GM23338 (cell line): Measurements from ENCODE around the gene PTPRN2. TPM values are rescaled to one million over a fixed set of nuclear protein-coding genes. Genes with fewer than 3 reads are reported as not detected.

Experiments
- ATAC-seq: fragments of 200-7000 bp; cut with Tn5 transposase; 3 replicates; pipeline ENCODE4 v1.9.1; 2020
- DNase-seq: peaks from one replicate; pipeline ENCODE4 v3.0.0-alpha.2; 2015; ENCODE audit warnings: low spot score
- H2AFZ ChIP-seq: fragments of 200-600 bp; sonication (generic); 2 replicates; pipeline ENCODE4 v1.8.0; 2016; ENCODE audit warnings: antibody characterized with exemption, mild to moderate bottlenecking, moderate library complexity
- H3F3A ChIP-seq: fragments of 200-600 bp; sonication (generic); replicated peaks from 2 replicates; pipeline ENCODE4 v1.8.0; 2017; ENCODE audit warnings: antibody characterized with exemption, mixed run types, low read depth
- H3K27ac ChIP-seq: fragments of 200-600 bp; sonication (generic); 2 replicates; pipeline ENCODE4 v1.6.1; 2016; ENCODE audit warnings: low read depth
- H3K27me3 ChIP-seq: fragments of 200-600 bp; sonication (generic); 2 replicates; pipeline ENCODE4 v1.8.0; 2016; ENCODE audit warnings: mild to moderate bottlenecking, mixed run types, moderate library complexity; ENCODE audit not compliant: insufficient read depth
- H3K36me3 ChIP-seq: fragments of 200-600 bp; sonication (generic); 2 replicates; pipeline ENCODE4 v1.8.0; 2016; ENCODE audit warnings: mild to moderate bottlenecking; ENCODE audit not compliant: insufficient read depth
- H3K4me1 ChIP-seq: fragments of 200-600 bp; sonication (generic); 2 replicates; pipeline ENCODE4 v1.8.0; 2016; ENCODE audit warnings: mild to moderate bottlenecking, moderate library complexity; ENCODE audit not compliant: insufficient read depth
- H3K4me2 ChIP-seq: fragments of 200-600 bp; sonication (generic); 2 replicates; pipeline ENCODE4 v1.7.1; 2017; ENCODE audit warnings: mixed run types
- H3K4me3 ChIP-seq: fragments of 200-600 bp; sonication (generic); 2 replicates; pipeline ENCODE4 v1.6.1; 2016; ENCODE audit warnings: mixed run types
- H3K79me2 ChIP-seq: fragments of 200-600 bp; sonication (generic); replicated peaks from 2 replicates; pipeline ENCODE4 v1.8.0; 2017; ENCODE audit warnings: mild to moderate bottlenecking; ENCODE audit not compliant: insufficient read depth
- H3K9me2 ChIP-seq: fragments of 200-600 bp; sonication (generic); 2 replicates; pipeline ENCODE4 v1.8.0; 2017; ENCODE audit not compliant: insufficient read depth
- H4K20me1 ChIP-seq: fragments of 200-600 bp; sonication (generic); replicated peaks from 2 replicates; pipeline ENCODE4 v1.8.0; 2017; ENCODE audit warnings: mild to moderate bottlenecking; ENCODE audit not compliant: insufficient read depth
- H3K27ac Mint-ChIP-seq: 2 replicates; pipeline ENCODE4 v1.8.0; 2020; ENCODE audit warnings: inconsistent platforms, mild to moderate bottlenecking, moderate library complexity, mixed read lengths
- H3K27me3 Mint-ChIP-seq: 3 replicates; pipeline ENCODE4 v1.8.0; 2022; ENCODE audit warnings: low read depth, mild to moderate bottlenecking, moderate library complexity, mixed read lengths, inconsistent platforms; ENCODE audit not compliant: insufficient read depth, poor library complexity
- H3K36me3 Mint-ChIP-seq: 3 replicates; pipeline ENCODE4 v1.8.0; 2021; ENCODE audit warnings: low read depth, mild to moderate bottlenecking, inconsistent platforms, moderate library complexity, mixed read lengths
- H3K4me1 Mint-ChIP-seq: 3 replicates; pipeline ENCODE4 v1.8.0; 2020; ENCODE audit warnings: mild to moderate bottlenecking, inconsistent platforms, mixed read lengths
- H3K4me3 Mint-ChIP-seq: 3 replicates; pipeline ENCODE4 v1.8.0; 2021; ENCODE audit warnings: moderate library complexity, mild to moderate bottlenecking, inconsistent platforms, mixed read lengths
- H3K9me3 Mint-ChIP-seq: 3 replicates; pipeline ENCODE4 v1.8.0; 2020; ENCODE audit warnings: moderate library complexity, mild to moderate bottlenecking, inconsistent platforms, mixed read lengths
- CREB1 ChIP-seq: fragments of 250-450 bp; sonication (Bioruptor Pico); IDR thresholded peaks from 2 replicates; pipeline ENCODE4 v1.5.0; 2020; ENCODE audit warnings: low read depth, mild to moderate bottlenecking, moderate library complexity
- EZH2 ChIP-seq: fragments of 200-600 bp; sonication (generic); IDR thresholded peaks from one replicate; pipeline ENCODE4 v1.8.0; 2017; ENCODE audit warnings: antibody characterized with exemption, mild to moderate bottlenecking, low read depth; ENCODE audit not compliant: unreplicated experiment
- EZH2phosphoT487 ChIP-seq: fragments of 200-600 bp; sonication (generic); IDR thresholded peaks from one replicate; pipeline ENCODE4 v1.8.1; 2018; ENCODE audit warnings: antibody characterized with exemption; ENCODE audit not compliant: unreplicated experiment
- JUNB ChIP-seq: IDR thresholded peaks from one replicate; pipeline ENCODE4 v1.6.1; 2016; ENCODE audit warnings: antibody characterized with exemption; ENCODE audit not compliant: unreplicated experiment
- NANOG ChIP-seq: IDR thresholded peaks from 2 replicates; pipeline ENCODE4 v1.6.1; 2016; ENCODE audit warnings: antibody characterized with exemption, borderline replicate concordance
- POLR2AphosphoS5 ChIP-seq: IDR thresholded peaks from 2 replicates; pipeline ENCODE4 v1.6.1; 2016; ENCODE audit warnings: antibody characterized with exemption, low read depth
- STAT1 ChIP-seq: IDR thresholded peaks from one replicate; pipeline ENCODE4 v1.6.1; 2016; ENCODE audit warnings: antibody characterized with exemption; ENCODE audit not compliant: unreplicated experiment
- ZNF114 ChIP-seq: fragments of 250-450 bp; sonication (Bioruptor Pico); IDR thresholded peaks from 2 replicates; pipeline ENCODE4 v1.5.0; 2020; ENCODE audit warnings: mild to moderate bottlenecking, moderate library complexity
- ZNF331 ChIP-seq: fragments of 250-450 bp; sonication (Bioruptor Pico); IDR thresholded peaks from 2 replicates; pipeline ENCODE4 v1.5.0; 2020; ENCODE audit warnings: low read depth, mild to moderate bottlenecking, moderate library complexity
- polyA plus RNA-seq: library from polyadenylated mRNA; unstranded; fragments of >200 nt; fragmentation: Nextera tagmentation; extraction: Ambion mirVana; gene quantifications from 2 replicates; pipeline ENCODE4 v1.2.1, GENCODE V29; 2016
- total RNA-seq: library from RNA; depleted of rRNA; stranded (reverse); fragments of >200 nt; shearing (Covaris generic); gene quantifications from 2 replicates; pipeline ENCODE4 v1.2.3, GENCODE V29; 2014
- TF ChIP-seq, protein P1 (sequence below), 2 experiments: fragments of 200-600 bp in 1 of 2; sonication (generic) in 1 of 2; conservative IDR thresholded peaks; 2 replicates each; pipeline versions ENCODE4 v1.5.1 to v1.6.1; 2016 to 2017; ENCODE audit warnings: antibody characterized with exemption in 2 of 2, low read depth in 2 of 2, mild to moderate bottlenecking in 2 of 2, moderate library complexity in 1 of 2
- TF ChIP-seq, protein P2 (sequence below): IDR thresholded peaks from 2 replicates; pipeline ENCODE4 v1.6.1; 2016; ENCODE audit warnings: antibody characterized with exemption
- TF ChIP-seq, protein P3 (sequence below): fragments of 250-450 bp; sonication (Bioruptor Pico); IDR thresholded peaks from 2 replicates; pipeline ENCODE4 v1.5.0; 2020; ENCODE audit warnings: mild to moderate bottlenecking, moderate library complexity
- TF ChIP-seq, protein P4 (sequence below): IDR thresholded peaks from one replicate; pipeline ENCODE4 v1.6.1; 2018; ENCODE audit warnings: antibody characterized with exemption; ENCODE audit not compliant: unreplicated experiment

The PTPRN2 gene
- total and polyA plus RNA-seq, 2 experiments from 2014 or later = 0.87 to 4.0 TPM

DNA sequence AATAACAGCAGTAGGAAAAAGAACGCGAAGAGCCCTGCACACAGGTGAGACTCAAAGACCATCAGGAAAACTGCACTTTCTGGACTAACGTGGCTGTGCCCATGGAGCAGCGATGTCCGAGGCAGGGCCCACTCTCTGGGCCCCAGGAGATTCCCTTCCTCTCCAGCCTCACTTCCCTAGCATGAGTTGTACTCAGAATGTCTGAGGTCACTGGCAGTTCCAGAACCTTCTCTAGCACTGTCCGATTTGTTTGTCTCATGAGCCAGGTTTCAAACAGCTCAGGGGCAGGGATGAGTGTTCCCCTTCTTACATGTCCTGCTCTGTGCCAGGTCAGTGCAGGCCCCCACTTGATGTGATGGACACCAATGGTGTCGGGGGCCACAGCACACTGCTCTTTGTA is 484.2 kb downstream of the PTPRN2 start (continued):
- TF ChIP-seq JUNB = no peak
- TF ChIP-seq EZH2 = no peak
- no peak for TF ChIP-seq ZNF331 (CRISPR knock-in tag)
- no peak for TF ChIP-seq CREB1 (CRISPR knock-in tag)
- TF ChIP-seq POLR2AphosphoS5 = no peak

DNA sequence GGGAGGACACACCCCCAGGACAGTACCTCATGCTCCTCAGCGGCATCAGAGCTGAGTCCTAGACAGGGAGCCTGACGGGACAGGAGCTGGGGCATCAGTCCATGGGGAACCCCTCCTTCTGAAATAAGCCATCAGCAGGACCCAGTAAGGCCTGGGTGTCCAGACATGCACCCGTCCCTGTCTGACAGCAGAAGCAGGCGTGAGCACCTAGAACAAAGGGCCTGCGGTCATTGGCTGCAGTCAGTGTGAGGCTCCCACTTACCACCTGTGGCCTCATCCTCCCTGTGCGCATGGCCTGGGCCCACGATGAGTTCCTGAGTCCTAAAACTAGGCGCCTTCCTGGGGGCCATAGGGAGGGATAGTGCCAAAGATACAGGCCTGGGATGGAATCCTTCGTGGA is 484.7 kb downstream of the PTPRN2 start:
- H3K36me3 Mint-ChIP-seq = peaks cover 35% of the 10 kb centered on the region

More for the DNA sequence above, 484.7 kb downstream of the PTPRN2 start:
- Mint-ChIP-seq H3K27ac (no peak overlapping the region), H3K9me3 (peaks cover 10% of the 10 kb centered on the region), H3K4me1 (no peaks in the 10 kb centered on the region), H3K27me3 (no peaks in the 10 kb centered on the region), H3K4me3 (no peak overlapping the region)
- no peaks in the 10 kb centered on the region for H3K79me2 ChIP-seq
- no peaks in the 10 kb centered on the region for H3F3A ChIP-seq
- no peak overlapping the region for H3K4me3 ChIP-seq
- DNase-seq = no peak
- H3K27ac ChIP-seq = no peak overlapping the region
- no peak overlapping the region for H2AFZ ChIP-seq
- no peaks in the 10 kb centered on the region; the same call in 1 of the 2 replicates for H3K36me3 ChIP-seq
- H3K4me2 ChIP-seq = no peak overlapping the region
- no peak for ATAC-seq
- H4K20me1 ChIP-seq = no peaks in the 10 kb centered on the region
- TF ChIP-seq STAT1 (no peak), POLR2AphosphoS5 (no peak), CREB1 (CRISPR knock-in tag) (no peak), ZNF331 (CRISPR knock-in tag) (no peak), JUNB (no peak), NANOG (no peak), ZNF114 (CRISPR knock-in tag) (no peak), EZH2 (no peak), EZH2phosphoT487 (no peak)
- TF ChIP-seq, protein P1, sequence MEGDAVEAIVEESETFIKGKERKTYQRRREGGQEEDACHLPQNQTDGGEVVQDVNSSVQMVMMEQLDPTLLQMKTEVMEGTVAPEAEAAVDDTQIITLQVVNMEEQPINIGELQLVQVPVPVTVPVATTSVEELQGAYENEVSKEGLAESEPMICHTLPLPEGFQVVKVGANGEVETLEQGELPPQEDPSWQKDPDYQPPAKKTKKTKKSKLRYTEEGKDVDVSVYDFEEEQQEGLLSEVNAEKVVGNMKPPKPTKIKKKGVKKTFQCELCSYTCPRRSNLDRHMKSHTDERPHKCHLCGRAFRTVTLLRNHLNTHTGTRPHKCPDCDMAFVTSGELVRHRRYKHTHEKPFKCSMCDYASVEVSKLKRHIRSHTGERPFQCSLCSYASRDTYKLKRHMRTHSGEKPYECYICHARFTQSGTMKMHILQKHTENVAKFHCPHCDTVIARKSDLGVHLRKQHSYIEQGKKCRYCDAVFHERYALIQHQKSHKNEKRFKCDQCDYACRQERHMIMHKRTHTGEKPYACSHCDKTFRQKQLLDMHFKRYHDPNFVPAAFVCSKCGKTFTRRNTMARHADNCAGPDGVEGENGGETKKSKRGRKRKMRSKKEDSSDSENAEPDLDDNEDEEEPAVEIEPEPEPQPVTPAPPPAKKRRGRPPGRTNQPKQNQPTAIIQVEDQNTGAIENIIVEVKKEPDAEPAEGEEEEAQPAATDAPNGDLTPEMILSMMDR (conservative IDR thresholded peaks at IDR 0.05; ENCODE audit: low read depth in 2 of 2) = no peak
- TF ChIP-seq, protein P2, sequence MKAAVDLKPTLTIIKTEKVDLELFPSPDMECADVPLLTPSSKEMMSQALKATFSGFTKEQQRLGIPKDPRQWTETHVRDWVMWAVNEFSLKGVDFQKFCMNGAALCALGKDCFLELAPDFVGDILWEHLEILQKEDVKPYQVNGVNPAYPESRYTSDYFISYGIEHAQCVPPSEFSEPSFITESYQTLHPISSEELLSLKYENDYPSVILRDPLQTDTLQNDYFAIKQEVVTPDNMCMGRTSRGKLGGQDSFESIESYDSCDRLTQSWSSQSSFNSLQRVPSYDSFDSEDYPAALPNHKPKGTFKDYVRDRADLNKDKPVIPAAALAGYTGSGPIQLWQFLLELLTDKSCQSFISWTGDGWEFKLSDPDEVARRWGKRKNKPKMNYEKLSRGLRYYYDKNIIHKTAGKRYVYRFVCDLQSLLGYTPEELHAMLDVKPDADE = no peak
- TF ChIP-seq, protein P3, sequence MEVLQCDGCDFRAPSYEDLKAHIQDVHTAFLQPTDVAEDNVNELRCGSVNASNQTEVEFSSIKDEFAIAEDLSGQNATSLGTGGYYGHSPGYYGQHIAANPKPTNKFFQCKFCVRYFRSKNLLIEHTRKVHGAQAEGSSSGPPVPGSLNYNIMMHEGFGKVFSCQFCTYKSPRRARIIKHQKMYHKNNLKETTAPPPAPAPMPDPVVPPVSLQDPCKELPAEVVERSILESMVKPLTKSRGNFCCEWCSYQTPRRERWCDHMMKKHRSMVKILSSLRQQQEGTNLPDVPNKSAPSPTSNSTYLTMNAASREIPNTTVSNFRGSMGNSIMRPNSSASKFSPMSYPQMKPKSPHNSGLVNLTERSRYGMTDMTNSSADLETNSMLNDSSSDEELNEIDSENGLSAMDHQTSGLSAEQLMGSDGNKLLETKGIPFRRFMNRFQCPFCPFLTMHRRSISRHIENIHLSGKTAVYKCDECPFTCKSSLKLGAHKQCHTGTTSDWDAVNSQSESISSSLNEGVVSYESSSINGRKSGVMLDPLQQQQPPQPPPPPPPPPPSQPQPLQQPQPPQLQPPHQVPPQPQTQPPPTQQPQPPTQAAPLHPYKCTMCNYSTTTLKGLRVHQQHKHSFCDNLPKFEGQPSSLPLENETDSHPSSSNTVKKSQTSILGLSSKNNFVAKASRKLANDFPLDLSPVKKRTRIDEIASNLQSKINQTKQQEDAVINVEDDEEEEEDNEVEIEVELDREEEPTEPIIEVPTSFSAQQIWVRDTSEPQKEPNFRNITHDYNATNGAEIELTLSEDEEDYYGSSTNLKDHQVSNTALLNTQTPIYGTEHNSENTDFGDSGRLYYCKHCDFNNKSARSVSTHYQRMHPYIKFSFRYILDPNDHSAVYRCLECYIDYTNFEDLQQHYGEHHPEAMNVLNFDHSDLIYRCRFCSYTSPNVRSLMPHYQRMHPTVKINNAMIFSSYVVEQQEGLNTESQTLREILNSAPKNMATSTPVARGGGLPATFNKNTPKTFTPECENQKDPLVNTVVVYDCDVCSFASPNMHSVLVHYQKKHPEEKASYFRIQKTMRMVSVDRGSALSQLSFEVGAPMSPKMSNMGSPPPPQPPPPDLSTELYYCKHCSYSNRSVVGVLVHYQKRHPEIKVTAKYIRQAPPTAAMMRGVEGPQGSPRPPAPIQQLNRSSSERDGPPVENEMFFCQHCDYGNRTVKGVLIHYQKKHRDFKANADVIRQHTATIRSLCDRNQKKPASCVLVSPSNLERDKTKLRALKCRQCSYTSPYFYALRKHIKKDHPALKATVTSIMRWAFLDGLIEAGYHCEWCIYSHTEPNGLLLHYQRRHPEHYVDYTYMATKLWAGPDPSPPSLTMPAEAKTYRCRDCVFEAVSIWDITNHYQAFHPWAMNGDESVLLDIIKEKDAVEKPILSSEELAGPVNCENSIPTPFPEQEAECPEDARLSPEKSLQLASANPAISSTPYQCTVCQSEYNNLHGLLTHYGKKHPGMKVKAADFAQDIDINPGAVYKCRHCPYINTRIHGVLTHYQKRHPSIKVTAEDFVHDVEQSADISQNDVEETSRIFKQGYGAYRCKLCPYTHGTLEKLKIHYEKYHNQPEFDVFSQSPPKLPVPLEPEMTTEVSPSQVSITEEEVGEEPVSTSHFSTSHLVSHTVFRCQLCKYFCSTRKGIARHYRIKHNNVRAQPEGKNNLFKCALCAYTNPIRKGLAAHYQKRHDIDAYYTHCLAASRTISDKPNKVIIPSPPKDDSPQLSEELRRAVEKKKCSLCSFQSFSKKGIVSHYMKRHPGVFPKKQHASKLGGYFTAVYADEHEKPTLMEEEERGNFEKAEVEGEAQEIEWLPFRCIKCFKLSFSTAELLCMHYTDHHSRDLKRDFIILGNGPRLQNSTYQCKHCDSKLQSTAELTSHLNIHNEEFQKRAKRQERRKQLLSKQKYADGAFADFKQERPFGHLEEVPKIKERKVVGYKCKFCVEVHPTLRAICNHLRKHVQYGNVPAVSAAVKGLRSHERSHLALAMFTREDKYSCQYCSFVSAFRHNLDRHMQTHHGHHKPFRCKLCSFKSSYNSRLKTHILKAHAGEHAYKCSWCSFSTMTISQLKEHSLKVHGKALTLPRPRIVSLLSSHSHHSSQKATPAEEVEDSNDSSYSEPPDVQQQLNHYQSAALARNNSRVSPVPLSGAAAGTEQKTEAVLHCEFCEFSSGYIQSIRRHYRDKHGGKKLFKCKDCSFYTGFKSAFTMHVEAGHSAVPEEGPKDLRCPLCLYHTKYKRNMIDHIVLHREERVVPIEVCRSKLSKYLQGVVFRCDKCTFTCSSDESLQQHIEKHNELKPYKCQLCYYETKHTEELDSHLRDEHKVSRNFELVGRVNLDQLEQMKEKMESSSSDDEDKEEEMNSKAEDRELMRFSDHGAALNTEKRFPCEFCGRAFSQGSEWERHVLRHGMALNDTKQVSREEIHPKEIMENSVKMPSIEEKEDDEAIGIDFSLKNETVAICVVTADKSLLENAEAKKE = no peak
- TF ChIP-seq, protein P4, sequence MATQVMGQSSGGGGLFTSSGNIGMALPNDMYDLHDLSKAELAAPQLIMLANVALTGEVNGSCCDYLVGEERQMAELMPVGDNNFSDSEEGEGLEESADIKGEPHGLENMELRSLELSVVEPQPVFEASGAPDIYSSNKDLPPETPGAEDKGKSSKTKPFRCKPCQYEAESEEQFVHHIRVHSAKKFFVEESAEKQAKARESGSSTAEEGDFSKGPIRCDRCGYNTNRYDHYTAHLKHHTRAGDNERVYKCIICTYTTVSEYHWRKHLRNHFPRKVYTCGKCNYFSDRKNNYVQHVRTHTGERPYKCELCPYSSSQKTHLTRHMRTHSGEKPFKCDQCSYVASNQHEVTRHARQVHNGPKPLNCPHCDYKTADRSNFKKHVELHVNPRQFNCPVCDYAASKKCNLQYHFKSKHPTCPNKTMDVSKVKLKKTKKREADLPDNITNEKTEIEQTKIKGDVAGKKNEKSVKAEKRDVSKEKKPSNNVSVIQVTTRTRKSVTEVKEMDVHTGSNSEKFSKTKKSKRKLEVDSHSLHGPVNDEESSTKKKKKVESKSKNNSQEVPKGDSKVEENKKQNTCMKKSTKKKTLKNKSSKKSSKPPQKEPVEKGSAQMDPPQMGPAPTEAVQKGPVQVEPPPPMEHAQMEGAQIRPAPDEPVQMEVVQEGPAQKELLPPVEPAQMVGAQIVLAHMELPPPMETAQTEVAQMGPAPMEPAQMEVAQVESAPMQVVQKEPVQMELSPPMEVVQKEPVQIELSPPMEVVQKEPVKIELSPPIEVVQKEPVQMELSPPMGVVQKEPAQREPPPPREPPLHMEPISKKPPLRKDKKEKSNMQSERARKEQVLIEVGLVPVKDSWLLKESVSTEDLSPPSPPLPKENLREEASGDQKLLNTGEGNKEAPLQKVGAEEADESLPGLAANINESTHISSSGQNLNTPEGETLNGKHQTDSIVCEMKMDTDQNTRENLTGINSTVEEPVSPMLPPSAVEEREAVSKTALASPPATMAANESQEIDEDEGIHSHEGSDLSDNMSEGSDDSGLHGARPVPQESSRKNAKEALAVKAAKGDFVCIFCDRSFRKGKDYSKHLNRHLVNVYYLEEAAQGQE = no peak
- H3K9me2 ChIP-seq = no peaks in the 10 kb centered on the region
- no peaks in the 10 kb centered on the region for H3K4me1 ChIP-seq
- H3K27me3 ChIP-seq = no peaks in the 10 kb centered on the region
